KOPT-K1 (cell line): ENCODE results near the gene UBE2L5.

Experiments used
- H3K27ac ChIP-seq: fragments of 200-600 bp; sonication (generic); 2 replicates; pipeline ENCODE4 v1.5.1; 2016; ENCODE audit warnings: antibody characterized with exemption, mild to moderate bottlenecking, low read depth, low read length; ENCODE audit not compliant: poor library complexity, severe bottlenecking
- H3K36me3 ChIP-seq: fragments of 200-600 bp; sonication (generic); 2 replicates; pipeline ENCODE4 v1.5.1; 2017; ENCODE audit warnings: antibody characterized with exemption, mild to moderate bottlenecking, low read length, moderate library complexity; ENCODE audit not compliant: insufficient read depth
- H3K9me3 ChIP-seq: fragments of 200-600 bp; sonication (generic); 2 replicates; pipeline ENCODE4 v1.5.1; 2017; ENCODE audit warnings: antibody characterized with exemption, low read length, mild to moderate bottlenecking; ENCODE audit not compliant: insufficient read depth, poor library complexity, severe bottlenecking

Gene UBE2L5

GRCh38 chr13:30415430-30416030 lies 6.8 kb upstream of the UBE2L5 start:
- Histone ChIP-seq H3K36me3 (no peaks in the 10 kb centered on the region), H3K9me3 (no peaks in the 10 kb centered on the region), H3K27ac (peak overlapping the region; percentile 81)

DNA sequence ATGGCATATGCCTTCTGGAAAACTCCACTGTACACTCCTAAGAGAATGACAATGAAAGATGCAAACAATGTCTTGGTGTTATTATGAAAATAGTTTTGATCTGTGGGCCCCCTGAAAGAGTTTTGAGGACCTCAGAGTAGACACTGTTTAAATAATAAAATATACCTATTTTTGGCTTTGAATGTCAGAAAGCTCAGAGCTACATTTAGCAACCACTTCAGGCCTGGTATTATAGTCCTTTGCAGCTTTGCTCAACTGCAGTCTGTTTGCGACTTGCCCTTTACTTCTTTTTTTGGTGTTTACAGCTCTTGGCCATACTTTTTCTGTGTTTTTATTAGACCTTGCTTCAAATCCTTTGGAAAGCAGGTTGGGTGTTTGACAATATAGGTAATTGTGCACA lies 5.8 kb upstream of the UBE2L5 start:
- H3K9me3 ChIP-seq, result no peaks in the 10 kb centered on the region
- no peaks in the 10 kb centered on the region for H3K36me3 ChIP-seq
- H3K27ac ChIP-seq, result peak overlapping the region; percentile 81

DNA sequence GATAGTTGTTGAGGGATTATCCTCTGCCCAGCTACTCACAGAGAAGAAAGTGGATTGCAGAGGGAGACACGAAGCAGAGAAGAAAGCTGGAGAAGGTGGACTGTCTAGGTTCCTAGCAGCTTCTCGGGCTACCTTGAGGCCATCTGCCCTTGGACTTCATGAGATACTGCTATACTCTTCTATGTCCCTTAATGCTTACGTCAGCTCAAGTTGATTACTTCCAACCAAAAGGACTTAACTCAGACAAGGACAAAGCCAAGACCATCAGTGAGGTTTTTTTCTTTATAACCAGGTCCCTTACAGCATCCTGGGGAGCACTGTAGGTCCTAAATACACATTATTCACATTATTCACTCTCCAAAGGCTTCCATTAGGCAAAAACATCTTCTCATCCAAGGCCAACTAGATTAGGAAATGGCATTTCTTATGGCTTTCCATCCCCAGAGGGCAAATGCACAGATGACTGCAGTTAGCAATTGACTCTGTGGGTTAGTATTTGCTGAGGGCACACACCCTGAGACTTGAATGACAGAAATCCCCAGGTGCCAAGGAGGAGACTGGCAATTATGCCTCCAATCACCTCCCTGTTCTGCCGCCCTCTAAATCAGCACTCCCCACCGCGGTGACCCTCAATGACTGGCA lies 4.1 kb upstream of the UBE2L5 start:
- Histone ChIP-seq H3K9me3 (no peaks in the 10 kb centered on the region), H3K36me3 (no peaks in the 10 kb centered on the region), H3K27ac (peak overlapping the region; percentile 63)

GRCh38 chr13:30418717-30419459 lies 3.4 kb upstream of the UBE2L5 start:
- no peaks in the 10 kb centered on the region for H3K36me3 ChIP-seq
- H3K9me3 ChIP-seq, result no peaks in the 10 kb centered on the region
- H3K27ac ChIP-seq, result peak overlapping the region; percentile 63

GRCh38 chr13:30421093-30422053 lies 920 bp upstream of the UBE2L5 start:
- Histone ChIP-seq H3K27ac (peak overlapping the region; percentile 86), H3K36me3 (no peaks in the 10 kb centered on the region)

DNA sequence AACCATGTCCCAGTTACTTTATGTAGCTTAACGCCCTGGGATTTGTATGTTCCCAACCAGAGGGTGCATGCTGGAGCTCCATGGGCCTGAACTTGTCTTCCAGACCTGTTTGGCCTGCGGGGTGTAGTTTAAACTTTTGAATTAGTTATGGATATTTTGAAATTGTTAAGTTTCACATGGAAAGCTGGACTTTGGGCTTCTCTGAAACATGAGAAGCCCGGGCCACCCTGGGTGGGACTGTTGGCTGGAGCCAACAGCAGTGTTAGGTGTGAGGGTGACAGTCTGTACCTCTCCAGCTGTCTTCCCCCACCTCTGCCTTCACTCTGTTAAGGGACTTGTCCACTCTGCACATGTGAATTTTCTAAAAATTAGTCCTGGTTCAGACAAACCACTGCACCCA lies 1.6 kb downstream of the UBE2L5 start:
- H3K9me3 ChIP-seq, result no peaks in the 10 kb centered on the region
- H3K36me3 ChIP-seq, result no peaks in the 10 kb centered on the region
- no peak overlapping the region for H3K27ac ChIP-seq

More at GRCh38 chr13:30421093-30422053, 920 bp upstream of the UBE2L5 start:
- no peaks in the 10 kb centered on the region for H3K9me3 ChIP-seq

DNA sequence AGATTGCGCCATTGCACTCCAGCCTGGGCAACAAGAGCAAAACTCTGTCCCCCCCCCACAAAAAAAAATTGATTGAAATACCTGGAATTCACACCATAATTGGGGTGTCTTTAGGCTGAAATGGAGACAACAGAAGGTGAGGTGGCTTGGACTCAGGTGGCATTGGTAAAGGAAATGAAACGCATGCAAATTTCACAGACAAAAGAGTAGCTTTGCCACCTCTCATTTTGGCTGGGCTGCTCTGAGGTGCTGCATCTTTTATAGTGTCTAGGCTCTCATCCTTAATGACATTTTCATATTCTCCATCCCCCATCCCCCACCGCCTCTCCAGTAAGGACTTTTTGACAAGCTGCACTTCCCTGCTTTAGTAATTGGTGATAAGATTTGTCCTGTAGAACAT lies 6.9 kb downstream of the UBE2L5 start:
- no peaks in the 10 kb centered on the region for H3K36me3 ChIP-seq
- no peak overlapping the region for H3K27ac ChIP-seq
- no peaks in the 10 kb centered on the region for H3K9me3 ChIP-seq

GRCh38 chr13:30429721-30430694 lies 7.7 kb downstream of the UBE2L5 start:
- no peaks in the 10 kb centered on the region for H3K36me3 ChIP-seq
- no peak overlapping the region for H3K27ac ChIP-seq
- H3K9me3 ChIP-seq, result no peaks in the 10 kb centered on the region

GRCh38 chr13:30431269-30431940 lies 9.1 kb downstream of the UBE2L5 start:
- H3K27ac ChIP-seq, result no peak overlapping the region
- H3K9me3 ChIP-seq, result no peaks in the 10 kb centered on the region

DNA sequence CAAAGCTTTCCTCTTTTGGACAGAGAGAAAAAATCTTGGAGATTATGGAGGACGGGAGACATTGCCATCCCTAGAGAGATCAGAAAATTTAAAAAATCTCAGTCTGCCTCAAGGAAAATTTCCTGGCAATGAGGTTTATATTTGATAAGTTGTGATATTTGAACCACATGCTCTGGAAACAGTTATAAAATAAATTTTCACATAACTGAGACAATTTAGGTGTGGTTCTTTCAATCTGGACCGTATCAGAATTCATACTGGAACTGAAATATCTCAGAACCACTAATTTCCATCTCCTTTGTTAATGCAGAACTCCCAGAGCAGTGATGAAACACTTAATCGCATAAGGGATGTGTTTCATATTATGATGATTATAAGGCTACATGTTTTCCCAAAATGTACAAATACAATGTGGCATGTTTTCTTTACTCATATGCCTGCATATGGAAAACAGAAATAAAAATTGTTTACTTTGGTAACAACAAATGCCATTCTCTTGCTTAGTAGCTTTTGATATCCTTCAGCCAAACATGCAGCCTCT lies 13.7 kb downstream of the UBE2L5 start:
- H3K36me3 ChIP-seq, result no peaks in the 10 kb centered on the region

More at GRCh38 chr13:30431269-30431940, 9.1 kb downstream of the UBE2L5 start:
- no peaks in the 10 kb centered on the region for H3K36me3 ChIP-seq

GRCh38 chr13:30437177-30437576 lies 14.9 kb downstream of the UBE2L5 start:
- peaks cover 1% of the 10 kb centered on the region for H3K9me3 ChIP-seq
- H3K36me3 ChIP-seq, result no peaks in the 10 kb centered on the region
- no peak overlapping the region for H3K27ac ChIP-seq

More for the DNA sequence above, 13.7 kb downstream of the UBE2L5 start:
- no peak overlapping the region for H3K27ac ChIP-seq
- no peaks in the 10 kb centered on the region for H3K9me3 ChIP-seq

GRCh38 chr13:30438286-30438685 lies 16.0 kb downstream of the UBE2L5 start:
- H3K9me3 ChIP-seq, result peaks cover 4% of the 10 kb centered on the region
- no peaks in the 10 kb centered on the region for H3K36me3 ChIP-seq
- H3K27ac ChIP-seq, result no peak overlapping the region
